ENCODE results near the gene PDLIM7. TPM values are rescaled to one million over a fixed set of nuclear protein-coding genes. Genes with fewer than 3 reads are reported as not detected.

PDLIM7 gene
- total and polyA plus RNA-seq, 10 of the 15 experiments (the other 5 are each of a cell fraction or from before 2014, with no cell fraction given): 0.82 to 36.6 (median 19.3) TPM

DNA sequence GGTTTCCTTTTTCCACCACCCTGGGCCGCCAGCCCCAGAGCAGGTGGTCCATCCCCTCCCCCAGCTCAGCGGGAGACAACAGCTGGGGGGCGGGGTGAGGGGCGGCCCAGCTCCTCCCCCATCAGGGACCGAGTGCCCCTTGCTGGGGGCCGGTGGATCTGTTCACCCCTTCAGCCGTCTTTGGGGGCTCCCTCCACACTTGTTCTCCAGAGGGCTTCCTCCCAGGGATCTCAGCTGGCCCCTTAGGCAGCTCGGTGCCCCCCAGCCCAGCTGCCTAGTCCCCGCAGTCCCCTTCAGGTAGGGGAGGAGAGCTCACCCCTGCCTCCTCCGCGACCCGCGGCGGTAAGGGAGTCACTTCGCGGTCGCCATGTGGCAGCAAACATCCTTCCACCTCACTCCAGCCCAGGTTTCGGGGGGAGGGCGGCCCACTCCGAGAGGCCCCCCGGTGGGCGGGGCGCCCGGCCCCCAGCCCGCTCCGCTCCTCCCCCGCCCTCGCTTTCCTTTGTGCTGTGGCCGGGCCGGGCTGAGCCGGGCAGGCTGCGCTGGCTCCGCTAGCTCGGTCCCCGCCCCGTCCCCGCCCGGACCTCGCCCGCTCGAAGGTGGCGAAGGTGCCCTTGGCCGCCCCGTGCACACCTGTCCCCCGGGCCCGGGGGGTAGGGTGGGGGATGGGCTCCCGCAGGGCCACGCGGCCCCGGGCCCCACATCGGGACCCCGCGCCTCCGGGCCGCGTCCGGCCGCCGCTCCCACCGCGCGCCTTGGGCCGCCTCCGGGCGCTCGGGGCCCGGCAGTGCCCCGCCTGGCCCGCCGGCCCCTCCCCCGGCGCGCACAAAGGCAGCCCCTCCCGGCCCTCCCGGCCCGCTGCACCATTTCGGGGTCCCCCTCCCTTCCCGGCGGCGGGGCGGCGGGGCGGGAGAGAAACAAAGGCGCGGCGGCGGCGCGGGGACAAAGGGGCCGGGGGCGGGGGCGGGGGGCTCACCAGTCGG lies 24.7 kb downstream of the PDLIM7 start (continued):
- no peak for TF ChIP-seq FOXK2 (IDR thresholded peaks at IDR 0.05)
- no peak for TF ChIP-seq SUPT20H (IDR thresholded peaks at IDR 0.05; ENCODE audit: borderline replicate concordance, control insufficient read depth, low read depth, low read length)

DNA sequence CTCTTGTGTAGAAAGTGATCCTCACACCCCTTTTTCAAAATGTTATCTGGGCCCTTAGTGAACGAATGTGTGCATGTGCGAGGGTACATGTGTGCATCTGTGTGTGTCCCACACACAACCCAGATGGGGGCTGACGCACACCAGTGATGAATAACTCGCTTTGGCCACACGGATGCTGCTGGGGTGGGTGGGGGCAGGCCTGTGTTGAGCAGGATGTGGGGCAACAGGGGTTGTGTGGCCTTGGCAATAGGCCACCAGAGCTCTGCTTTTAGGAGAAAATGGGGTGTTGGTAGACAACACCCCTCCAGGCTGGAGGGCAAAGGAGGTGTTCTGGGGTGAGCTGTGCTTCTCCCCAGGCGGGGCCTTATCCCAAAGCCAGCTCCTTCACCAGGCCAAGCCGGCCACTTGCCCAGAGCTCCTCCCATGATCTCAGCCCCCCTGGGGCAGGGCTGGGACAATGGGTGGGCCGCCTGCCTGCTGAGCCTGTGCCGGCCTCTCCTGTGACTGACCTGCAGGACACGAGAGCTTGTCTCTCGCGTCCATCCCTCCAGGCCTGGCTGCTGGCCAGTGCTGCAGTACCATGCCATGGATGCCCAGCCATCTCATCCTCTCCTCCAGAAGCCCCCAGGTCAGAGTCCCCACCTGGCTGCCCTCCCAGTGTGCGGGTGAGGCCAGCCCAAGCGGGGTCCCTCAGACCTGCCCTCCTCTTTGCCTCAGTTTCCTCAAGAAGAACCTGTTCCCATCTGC lies 25.6 kb downstream of the PDLIM7 start:
- Histone ChIP-seq H3K4me1 (ENCODE audit: control insufficient read depth, insufficient read depth, low read length) (peaks cover 12% of the 10 kb centered on the region), H3K9me3 (replicated peaks; ENCODE audit: control insufficient read depth, insufficient read depth, low read length) (no peaks in the 10 kb centered on the region), H3K4me2 (ENCODE audit: control insufficient read depth, insufficient read depth) (peak overlapping the region; percentile 89), H3K4me3 (peak overlapping the region; percentile 46), H3K27ac (ENCODE audit: control insufficient read depth, insufficient read depth) (no peak overlapping the region), H3K9ac (ENCODE audit: control insufficient read depth, insufficient read depth, low read length) (peak overlapping the region; percentile 61), H3K27me3 (replicated peaks in 1 of 2; ENCODE audit: control insufficient read depth in 2 of 2, insufficient read depth in 2 of 2, low read length in 1 of 2) (no peaks in the 10 kb centered on the region), H4K20me1 (ENCODE audit: control insufficient read depth, insufficient read depth) (no peaks in the 10 kb centered on the region), H3K79me2 (ENCODE audit: control insufficient read depth, insufficient read depth, low read length) (peaks cover 4% of the 10 kb centered on the region; the same call in 1 of the 2 replicates), H3K36me3 (ENCODE audit: control insufficient read depth in 2 of 2, insufficient read depth in 2 of 2, low read length in 1 of 2) (no peaks in the 10 kb centered on the region), H2AFZ (ENCODE audit: control insufficient read depth, low read depth, low read length) (no peak overlapping the region)
- BruUV-seq (replicated peaks): no TSS peak
- no peak for ATAC-seq
- ChIA-PET SMC1A (ENCODE audit: uncharacterized antibody, unreplicated experiment) (interaction anchor here (0.8 to 1.2 kb wide), 2 partner anchors 26 to 30 kb away, joined by 3 read pairs; partner anchors contain the start of gene PDLIM7), RAD21 (ENCODE audit: unreplicated experiment) (interaction anchor here (0.9 to 2.0 kb wide), 5 partner anchors 16 to 81 kb away, joined by 3 to 7 read pairs (median 5); partner anchors contain the start of gene PDLIM7), CTCF (interaction anchor here (0.9 to 2.4 kb wide), 7 partner anchors 12 to 81 kb away, joined by 3 to 13 read pairs (median 3); no protein-coding TSS in a partner anchor), POLR2A (interaction anchor here (0.6 to 1.6 kb wide), 6 partner anchors 9 to 37 kb away, joined by 3 to 6 read pairs (median 3); partner anchors contain the start of gene DOK3)
- no peak for FAIRE-seq
- intact Hi-C loops (cut with micrococcal nuclease; ENCODE audit: unreplicated experiment): no loop called here
- in situ Hi-C loops (cut with MboI): no loop called here
- WGBS (ENCODE audit: insufficient coverage, insufficient replicate concordance, low lambda C conversion rate, missing lambda C conversion rate): 86% methylated on average over 11 of the region's 14 CpGs
- no peak for DNase-seq (ENCODE audit: low read depth, low spot score)
- TF ChIP-seq MEF2A (IDR thresholded peaks at IDR 0.05; ENCODE audit: insufficient read depth, low read depth, low read length): no peak
- TF ChIP-seq, protein P1, sequence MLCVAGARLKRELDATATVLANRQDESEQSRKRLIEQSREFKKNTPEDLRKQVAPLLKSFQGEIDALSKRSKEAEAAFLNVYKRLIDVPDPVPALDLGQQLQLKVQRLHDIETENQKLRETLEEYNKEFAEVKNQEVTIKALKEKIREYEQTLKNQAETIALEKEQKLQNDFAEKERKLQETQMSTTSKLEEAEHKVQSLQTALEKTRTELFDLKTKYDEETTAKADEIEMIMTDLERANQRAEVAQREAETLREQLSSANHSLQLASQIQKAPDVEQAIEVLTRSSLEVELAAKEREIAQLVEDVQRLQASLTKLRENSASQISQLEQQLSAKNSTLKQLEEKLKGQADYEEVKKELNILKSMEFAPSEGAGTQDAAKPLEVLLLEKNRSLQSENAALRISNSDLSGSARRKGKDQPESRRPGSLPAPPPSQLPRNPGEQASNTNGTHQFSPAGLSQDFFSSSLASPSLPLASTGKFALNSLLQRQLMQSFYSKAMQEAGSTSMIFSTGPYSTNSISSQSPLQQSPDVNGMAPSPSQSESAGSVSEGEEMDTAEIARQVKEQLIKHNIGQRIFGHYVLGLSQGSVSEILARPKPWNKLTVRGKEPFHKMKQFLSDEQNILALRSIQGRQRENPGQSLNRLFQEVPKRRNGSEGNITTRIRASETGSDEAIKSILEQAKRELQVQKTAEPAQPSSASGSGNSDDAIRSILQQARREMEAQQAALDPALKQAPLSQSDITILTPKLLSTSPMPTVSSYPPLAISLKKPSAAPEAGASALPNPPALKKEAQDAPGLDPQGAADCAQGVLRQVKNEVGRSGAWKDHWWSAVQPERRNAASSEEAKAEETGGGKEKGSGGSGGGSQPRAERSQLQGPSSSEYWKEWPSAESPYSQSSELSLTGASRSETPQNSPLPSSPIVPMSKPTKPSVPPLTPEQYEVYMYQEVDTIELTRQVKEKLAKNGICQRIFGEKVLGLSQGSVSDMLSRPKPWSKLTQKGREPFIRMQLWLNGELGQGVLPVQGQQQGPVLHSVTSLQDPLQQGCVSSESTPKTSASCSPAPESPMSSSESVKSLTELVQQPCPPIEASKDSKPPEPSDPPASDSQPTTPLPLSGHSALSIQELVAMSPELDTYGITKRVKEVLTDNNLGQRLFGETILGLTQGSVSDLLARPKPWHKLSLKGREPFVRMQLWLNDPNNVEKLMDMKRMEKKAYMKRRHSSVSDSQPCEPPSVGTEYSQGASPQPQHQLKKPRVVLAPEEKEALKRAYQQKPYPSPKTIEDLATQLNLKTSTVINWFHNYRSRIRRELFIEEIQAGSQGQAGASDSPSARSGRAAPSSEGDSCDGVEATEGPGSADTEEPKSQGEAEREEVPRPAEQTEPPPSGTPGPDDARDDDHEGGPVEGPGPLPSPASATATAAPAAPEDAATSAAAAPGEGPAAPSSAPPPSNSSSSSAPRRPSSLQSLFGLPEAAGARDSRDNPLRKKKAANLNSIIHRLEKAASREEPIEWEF (IDR thresholded peaks at IDR 0.05; ENCODE audit: insufficient replicate concordance, low read depth, low read length): no peak
- TF ChIP-seq NR2C1 (IDR thresholded peaks at IDR 0.05): no peak
- TF ChIP-seq RFX5 (IDR thresholded peaks at IDR 0.05; ENCODE audit: low read depth, low read length): no peak
- no peak for TF ChIP-seq FOXM1 (IDR thresholded peaks at IDR 0.05; ENCODE audit: low read depth, low read length)
- no peak for TF ChIP-seq SRF (IDR thresholded peaks at IDR 0.05; ENCODE audit: low read depth in 2 of 2, low read length in 2 of 2)
- no peak for TF ChIP-seq EP300 (IDR thresholded peaks at IDR 0.05; ENCODE audit: borderline replicate concordance in 1 of 2, control insufficient read depth in 1 of 2, low read depth in 2 of 2, low read length in 2 of 2)
- TF ChIP-seq, protein P2, sequence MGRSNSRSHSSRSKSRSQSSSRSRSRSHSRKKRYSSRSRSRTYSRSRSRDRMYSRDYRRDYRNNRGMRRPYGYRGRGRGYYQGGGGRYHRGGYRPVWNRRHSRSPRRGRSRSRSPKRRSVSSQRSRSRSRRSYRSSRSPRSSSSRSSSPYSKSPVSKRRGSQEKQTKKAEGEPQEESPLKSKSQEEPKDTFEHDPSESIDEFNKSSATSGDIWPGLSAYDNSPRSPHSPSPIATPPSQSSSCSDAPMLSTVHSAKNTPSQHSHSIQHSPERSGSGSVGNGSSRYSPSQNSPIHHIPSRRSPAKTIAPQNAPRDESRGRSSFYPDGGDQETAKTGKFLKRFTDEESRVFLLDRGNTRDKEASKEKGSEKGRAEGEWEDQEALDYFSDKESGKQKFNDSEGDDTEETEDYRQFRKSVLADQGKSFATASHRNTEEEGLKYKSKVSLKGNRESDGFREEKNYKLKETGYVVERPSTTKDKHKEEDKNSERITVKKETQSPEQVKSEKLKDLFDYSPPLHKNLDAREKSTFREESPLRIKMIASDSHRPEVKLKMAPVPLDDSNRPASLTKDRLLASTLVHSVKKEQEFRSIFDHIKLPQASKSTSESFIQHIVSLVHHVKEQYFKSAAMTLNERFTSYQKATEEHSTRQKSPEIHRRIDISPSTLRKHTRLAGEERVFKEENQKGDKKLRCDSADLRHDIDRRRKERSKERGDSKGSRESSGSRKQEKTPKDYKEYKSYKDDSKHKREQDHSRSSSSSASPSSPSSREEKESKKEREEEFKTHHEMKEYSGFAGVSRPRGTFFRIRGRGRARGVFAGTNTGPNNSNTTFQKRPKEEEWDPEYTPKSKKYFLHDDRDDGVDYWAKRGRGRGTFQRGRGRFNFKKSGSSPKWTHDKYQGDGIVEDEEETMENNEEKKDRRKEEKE (IDR thresholded peaks at IDR 0.05): no peak

Data from GM12878 (cell line).